GM12892 (cell line): ENCODE data around the gene FAM24B.

Experiments used
- POLR2A ChIP-seq: IDR thresholded peaks from 2 replicates; pipeline ENCODE4 v1.6.1; 2011; ENCODE audit warnings: low read depth, low read length, control low read depth
- POLR2AphosphoS5 ChIP-seq: IDR thresholded peaks from 2 replicates; pipeline ENCODE4 v1.6.1; 2011; ENCODE audit warnings: low read depth, low read length, control low read depth
- TAF1 ChIP-seq: IDR thresholded peaks from 2 replicates; pipeline ENCODE4 v1.6.1; 2011; ENCODE audit warnings: low read depth, mild to moderate bottlenecking, control low read depth, low read length, borderline replicate concordance

- TF ChIP-seq POLR2A (no peak), POLR2AphosphoS5 (no peak), TAF1 (no peak)
Measured at GRCh38 chr10:122855745-122856144, 23.6 kb downstream of the FAM24B start.
